HL-60/S4 treated with retinoic acid at 250 ng/mL for 4 days and 3 days (cell line): ENCODE results near the gene UBN1.
"Not testable (repeated sequence)": the region's sequence is repeated elsewhere in the genome, so short reads cannot be mapped to it uniquely, and the experiment has no call there.

ENCODE experiments used
- in situ Hi-C: fragments of 300-500 bp; cut with MboI; formaldehyde crosslinking; loops from 2 replicates; pipeline ENCODE4 v1.7.0; 2022; ENCODE audit warnings: low sequenced_read_pairs

The UBN1 gene

GRCh38 chr16:4884972-4885874 is 37.9 kb downstream of the UBN1 start:
- in situ Hi-C loops = no loop called here

GRCh38 chr16:4886151-4886550 is 38.9 kb downstream of the UBN1 start:
- in situ Hi-C loops = no loop called here

- in situ Hi-C loops = no loop called here
These were observed 41.3 kb downstream of the UBN1 start for GRCh38 chr16:4888428-4889135.

GRCh38 chr16:4890026-4890425 is 42.7 kb downstream of the UBN1 start:
- in situ Hi-C loops = no loop called here

GRCh38 chr16:4890686-4891085 is 43.4 kb downstream of the UBN1 start:
- in situ Hi-C loops = no loop called here

GRCh38 chr16:4891097-4891885 is 44.0 kb downstream of the UBN1 start:
- in situ Hi-C loops = no loop called here

GRCh38 chr16:4891886-4892216 is 44.6 kb downstream of the UBN1 start:
- in situ Hi-C loops = no loop called here

GRCh38 chr16:4892361-4893102 is 45.3 kb downstream of the UBN1 start:
- in situ Hi-C loops = no loop called here

- in situ Hi-C loops = no loop called here
These were observed 46.0 kb downstream of the UBN1 start for GRCh38 chr16:4893103-4893862.

GRCh38 chr16:4894276-4895150 is 47.2 kb downstream of the UBN1 start:
- in situ Hi-C loops = no loop called here

GRCh38 chr16:4895366-4895765 is 48.1 kb downstream of the UBN1 start:
- in situ Hi-C loops = no loop called here

GRCh38 chr16:4896761-4897160 is 49.5 kb downstream of the UBN1 start:
- in situ Hi-C loops = not testable (repeated sequence)

GRCh38 chr16:4897328-4897727 is 50.0 kb downstream of the UBN1 start:
- in situ Hi-C loops = no loop called here

- in situ Hi-C loops = no loop called here
These were observed 51.7 kb downstream of the UBN1 start for GRCh38 chr16:4898811-4899473.

GRCh38 chr16:4899474-4899846 is 52.2 kb downstream of the UBN1 start:
- in situ Hi-C loops = no loop called here

GRCh38 chr16:4900036-4900435 is 52.8 kb downstream of the UBN1 start:
- in situ Hi-C loops = no loop called here

- in situ Hi-C loops = no loop called here
These were observed 53.5 kb downstream of the UBN1 start for GRCh38 chr16:4900750-4901149.

GRCh38 chr16:4902038-4902437 is 54.8 kb downstream of the UBN1 start:
- in situ Hi-C loops = no loop called here
